NCI-H146 (cell line): ENCODE measurements around the gene KEAP1.
A peak's percentile ranks its signal among the peaks of the same experiment; 100 is the strongest.
"Not testable (repeated sequence)": the region's sequence is repeated elsewhere in the genome, so short reads cannot be mapped to it uniquely, and the experiment has no call there.

Source experiments
- DNase-seq: peaks from one replicate; lab custom pipeline; 2025; lab: John Stamatoyannopoulos, UW

The KEAP1 gene

GRCh38 chr19:10497371-10497770 is 5.8 kb downstream of the KEAP1 start:
- DNase-seq: no peak

- no peak for DNase-seq
Observed at GRCh38 chr19:10491472-10492047, 11.6 kb downstream of the KEAP1 start.

GRCh38 chr19:10486551-10486950 is 16.6 kb downstream of the KEAP1 start:
- DNase-seq: no peak

- DNase-seq: peak; percentile 95
Observed at GRCh38 chr19:10478903-10479384, 24.2 kb downstream of the KEAP1 start.

- DNase-seq: no peak
Observed at GRCh38 chr19:10478476-10478875, 24.7 kb downstream of the KEAP1 start.

GRCh38 chr19:10474962-10475451 is 28.1 kb downstream of the KEAP1 start:
- DNase-seq: peak; percentile 31

- no peak for DNase-seq
Observed at GRCh38 chr19:10473192-10473591, 30.0 kb downstream of the KEAP1 start.

GRCh38 chr19:10471909-10472308 is 31.2 kb downstream of the KEAP1 start:
- DNase-seq: peak; percentile 62

- no peak for DNase-seq
Observed at GRCh38 chr19:10468133-10468532, 35.0 kb downstream of the KEAP1 start.

GRCh38 chr19:10467104-10467706 is 36.0 kb downstream of the KEAP1 start:
- DNase-seq: no peak

- no peak for DNase-seq
Observed at GRCh38 chr19:10464456-10464855, 38.7 kb downstream of the KEAP1 start.

GRCh38 chr19:10462557-10462956 is 40.6 kb downstream of the KEAP1 start:
- DNase-seq: no peak

GRCh38 chr19:10462042-10462441 is 41.1 kb downstream of the KEAP1 start:
- DNase-seq: not testable (repeated sequence)

GRCh38 chr19:10461047-10461949 is 41.9 kb downstream of the KEAP1 start:
- DNase-seq: peak; percentile 92

GRCh38 chr19:10460714-10461046 is 42.5 kb downstream of the KEAP1 start:
- DNase-seq: no peak

GRCh38 chr19:10458733-10459132 is 44.4 kb downstream of the KEAP1 start:
- DNase-seq: not testable (repeated sequence)

GRCh38 chr19:10454267-10454666 is 48.9 kb downstream of the KEAP1 start:
- DNase-seq: peak; percentile 46

GRCh38 chr19:10453852-10454251 is 49.3 kb downstream of the KEAP1 start:
- no peak for DNase-seq

- no peak for DNase-seq
Observed at GRCh38 chr19:10452726-10453618, 50.2 kb downstream of the KEAP1 start.

GRCh38 chr19:10450853-10451609 is 52.1 kb downstream of the KEAP1 start:
- peak; percentile 44 for DNase-seq
